ENCODE data around the gene COPZ2. TPM values are rescaled to one million over a fixed set of nuclear protein-coding genes. Genes with fewer than 3 reads are reported as not detected.

The COPZ2 gene
- total and polyA plus RNA-seq, 8 donors: 18.8 to 48.6 (median 24.2) TPM

DNA sequence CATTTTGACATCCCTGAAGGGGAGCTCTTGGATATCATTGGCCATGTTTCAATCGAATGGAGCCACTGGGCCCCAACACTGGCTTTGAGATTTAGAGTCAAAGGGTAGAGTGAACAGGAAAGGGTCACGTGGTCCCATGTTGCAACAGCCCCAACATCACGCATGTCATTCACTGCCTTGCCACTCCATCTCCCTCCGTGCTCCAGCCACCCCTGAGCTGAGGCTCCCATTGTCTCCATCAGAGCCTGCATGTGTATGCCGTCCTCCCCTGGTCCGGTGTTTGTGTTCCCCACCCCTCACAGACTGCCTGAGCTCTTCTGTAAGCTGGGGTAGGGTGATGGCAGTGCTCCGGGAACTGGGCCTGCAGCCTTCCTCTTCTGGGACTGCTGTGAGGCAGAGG lies 22.7 kb upstream of the COPZ2 start:
- Histone ChIP-seq H3K4me1 (peaks cover 0 to 20% of the 10 kb centered on the region in 2 donors), H3K36me3 (peaks cover 0 to 91% of the 10 kb centered on the region in 2 donors), H3K9me3 (no peaks in the 10 kb centered on the region), H3K4me3 (no peak overlapping the region), H3K27me3 (no peaks in the 10 kb centered on the region), H3K27ac (no peak overlapping the region)
- intact Hi-C loops (cut with DNase I): no loop called here
- ATAC-seq (peak; percentile 36), DNase-seq (no peak)
- no peak for TF ChIP-seq CTCF (IDR thresholded peaks at IDR 0.05)

DNA sequence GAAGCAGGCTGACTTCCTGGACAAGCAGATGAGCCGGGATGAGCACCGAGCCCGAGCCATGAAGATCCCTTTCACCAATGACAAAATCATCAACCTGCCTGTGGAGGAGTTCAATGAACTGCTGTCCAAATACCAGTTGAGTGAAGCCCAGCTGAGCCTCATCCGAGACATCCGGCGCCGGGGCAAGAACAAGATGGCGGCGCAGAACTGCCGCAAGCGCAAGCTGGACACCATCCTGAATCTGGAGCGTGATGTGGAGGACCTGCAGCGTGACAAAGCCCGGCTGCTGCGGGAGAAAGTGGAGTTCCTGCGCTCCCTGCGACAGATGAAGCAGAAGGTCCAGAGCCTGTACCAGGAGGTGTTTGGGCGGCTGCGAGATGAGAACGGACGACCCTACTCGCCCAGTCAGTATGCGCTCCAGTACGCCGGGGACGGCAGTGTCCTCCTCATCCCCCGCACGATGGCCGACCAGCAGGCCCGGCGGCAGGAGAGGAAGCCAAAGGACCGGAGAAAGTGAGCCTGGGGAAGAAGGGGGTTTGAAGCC lies 21.6 kb upstream of the COPZ2 start:
- Histone ChIP-seq H3K36me3 (peaks cover 0 to 91% of the 10 kb centered on the region in 2 donors), H3K4me1 (peaks cover 0 to 31% of the 10 kb centered on the region in 2 donors), H3K27ac (no peak overlapping the region), H3K4me3 (no peak overlapping the region), H3K9me3 (no peaks in the 10 kb centered on the region), H3K27me3 (no peaks in the 10 kb centered on the region)
- ATAC-seq (no peak), DNase-seq (no peak)
- no peak for TF ChIP-seq CTCF (IDR thresholded peaks at IDR 0.05)
- intact Hi-C loops (cut with DNase I): no loop called here

DNA sequence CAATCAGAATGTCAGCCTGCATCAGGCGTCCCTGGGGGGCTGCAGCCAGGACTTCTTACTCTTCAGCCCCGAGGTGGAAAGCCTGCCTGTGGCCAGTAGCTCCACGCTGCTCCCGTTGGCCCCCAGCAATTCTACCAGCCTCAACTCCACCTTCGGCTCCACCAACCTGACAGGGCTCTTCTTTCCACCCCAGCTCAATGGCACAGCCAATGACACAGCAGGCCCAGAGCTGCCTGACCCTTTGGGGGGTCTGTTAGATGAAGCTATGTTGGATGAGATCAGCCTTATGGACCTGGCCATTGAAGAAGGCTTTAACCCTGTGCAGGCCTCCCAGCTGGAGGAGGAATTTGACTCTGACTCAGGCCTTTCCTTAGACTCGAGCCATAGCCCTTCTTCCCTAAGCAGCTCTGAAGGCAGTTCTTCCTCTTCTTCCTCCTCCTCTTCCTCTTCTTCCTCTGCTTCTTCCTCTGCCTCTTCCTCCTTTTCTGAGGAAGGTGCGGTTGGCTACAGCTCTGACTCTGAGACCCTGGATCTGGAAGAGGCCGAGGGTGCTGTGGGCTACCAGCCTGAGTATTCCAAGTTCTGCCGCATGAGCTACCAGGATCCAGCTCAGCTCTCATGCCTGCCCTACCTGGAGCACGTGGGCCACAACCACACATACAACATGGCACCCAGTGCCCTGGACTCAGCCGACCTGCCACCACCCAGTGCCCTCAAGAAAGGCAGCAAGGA lies 21.0 kb upstream of the COPZ2 start:
- Histone ChIP-seq H3K4me1 (peaks cover 6 to 37% of the 10 kb centered on the region in 2 donors), H3K9me3 (no peaks in the 10 kb centered on the region), H3K4me3 (no peak overlapping the region), H3K27me3 (no peaks in the 10 kb centered on the region), H3K36me3 (peaks cover 0 to 91% of the 10 kb centered on the region in 2 donors), H3K27ac (no peak overlapping the region)
- DNase-seq (no peak), ATAC-seq (no peak)
- intact Hi-C loops (cut with DNase I): no loop called here
- TF ChIP-seq CTCF (IDR thresholded peaks at IDR 0.05): no peak

- Histone ChIP-seq H3K4me3 (no peak overlapping the region), H3K27me3 (no peaks in the 10 kb centered on the region), H3K4me1 (peaks cover 16 to 46% of the 10 kb centered on the region in 2 donors), H3K36me3 (peaks cover 0 to 90% of the 10 kb centered on the region in 2 donors), H3K9me3 (no peaks in the 10 kb centered on the region), H3K27ac (no peak overlapping the region)
- TF ChIP-seq CTCF (IDR thresholded peaks at IDR 0.05): no peak
- DNase-seq (no peak), ATAC-seq (no peak)
- intact Hi-C loops (cut with DNase I): no loop called here
Measured at GRCh38 chr17:48057626-48058025, 20.0 kb upstream of the COPZ2 start.

DNA sequence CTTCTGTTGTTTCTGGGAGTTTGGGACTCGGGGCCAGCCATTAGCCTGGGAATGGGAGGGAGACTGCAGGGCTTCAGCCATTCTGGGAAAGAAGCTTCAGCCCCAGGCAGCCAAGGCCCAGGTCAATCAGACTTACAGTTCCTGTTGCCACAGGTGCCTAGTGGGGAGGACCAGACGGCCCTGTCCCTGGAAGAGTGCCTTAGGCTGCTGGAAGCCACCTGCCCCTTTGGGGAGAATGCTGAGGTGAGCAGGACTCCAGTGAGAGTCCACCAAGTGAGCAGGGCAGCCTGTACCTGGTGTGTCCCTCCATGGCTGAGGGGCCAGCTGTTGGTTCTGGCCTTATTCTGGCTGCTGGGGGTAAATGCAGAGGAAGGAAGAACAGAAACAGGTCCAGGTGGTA lies 19.3 kb upstream of the COPZ2 start:
- H3K9me3 ChIP-seq: no peaks in the 10 kb centered on the region
- no peak for TF ChIP-seq CTCF (IDR thresholded peaks at IDR 0.05)
- H3K27ac ChIP-seq: no peak overlapping the region
- H3K27me3 ChIP-seq: no peaks in the 10 kb centered on the region
- no peak for DNase-seq
- peaks cover 0 to 90% of the 10 kb centered on the region in 2 donors for H3K36me3 ChIP-seq
- no peak for ATAC-seq
- H3K4me3 ChIP-seq: no peak overlapping the region
- peaks cover 22 to 54% of the 10 kb centered on the region in 2 donors for H3K4me1 ChIP-seq
- intact Hi-C loops (cut with DNase I): no loop called here
